Activated naive CD4-positive, alpha-beta T cell treated with anti-CD3 and anti-CD28 coated beads, Interleukin-2, amount 50 U/mL, for 72 hours (primary cell): ENCODE results near the gene ARID5B. TPM values are rescaled to one million over a fixed set of nuclear protein-coding genes. Genes with fewer than 3 reads are reported as not detected.
A peak's percentile ranks its signal among the peaks of the same experiment; 100 is the strongest.

Experiments
- ATAC-seq, 2 donors: fragments of 150-1000 bp; cut with Tn5 transposase; 2 replicates each; pipeline ENCODE4 v1.10.0; 2021; ENCODE audit warnings: mild to moderate bottlenecking in 2 of 2, moderate library complexity in 2 of 2
- DNase-seq, 2 donors: peaks; one replicate each; pipeline ENCODE4 v3.0.0; 2021 to 2022; ENCODE audit warnings: low spot score in 2 of 2
- H3K27ac Mint-ChIP-seq, 2 donors: one replicate each; pipeline ENCODE4 v1.8.0; 2022; ENCODE audit warnings: mild to moderate bottlenecking in 2 of 2, mixed read lengths in 2 of 2
- H3K36me3 Mint-ChIP-seq, 2 donors: one replicate each; pipeline ENCODE4 v1.8.0; 2022; ENCODE audit warnings: mixed read lengths in 2 of 2
- H3K9me3 Mint-ChIP-seq, 2 donors: one replicate each; pipeline ENCODE4 v1.8.0; 2022; ENCODE audit warnings: mixed read lengths in 2 of 2
- total RNA-seq, 2 donors: library from RNA; stranded (reverse); gene quantifications; one replicate each; pipeline ENCODE4 v1.2.3, GENCODE V29; 2022

ARID5B gene
- total RNA-seq, 2 donors from 2014 or later, result 52.1 to 95.4 TPM

DNA sequence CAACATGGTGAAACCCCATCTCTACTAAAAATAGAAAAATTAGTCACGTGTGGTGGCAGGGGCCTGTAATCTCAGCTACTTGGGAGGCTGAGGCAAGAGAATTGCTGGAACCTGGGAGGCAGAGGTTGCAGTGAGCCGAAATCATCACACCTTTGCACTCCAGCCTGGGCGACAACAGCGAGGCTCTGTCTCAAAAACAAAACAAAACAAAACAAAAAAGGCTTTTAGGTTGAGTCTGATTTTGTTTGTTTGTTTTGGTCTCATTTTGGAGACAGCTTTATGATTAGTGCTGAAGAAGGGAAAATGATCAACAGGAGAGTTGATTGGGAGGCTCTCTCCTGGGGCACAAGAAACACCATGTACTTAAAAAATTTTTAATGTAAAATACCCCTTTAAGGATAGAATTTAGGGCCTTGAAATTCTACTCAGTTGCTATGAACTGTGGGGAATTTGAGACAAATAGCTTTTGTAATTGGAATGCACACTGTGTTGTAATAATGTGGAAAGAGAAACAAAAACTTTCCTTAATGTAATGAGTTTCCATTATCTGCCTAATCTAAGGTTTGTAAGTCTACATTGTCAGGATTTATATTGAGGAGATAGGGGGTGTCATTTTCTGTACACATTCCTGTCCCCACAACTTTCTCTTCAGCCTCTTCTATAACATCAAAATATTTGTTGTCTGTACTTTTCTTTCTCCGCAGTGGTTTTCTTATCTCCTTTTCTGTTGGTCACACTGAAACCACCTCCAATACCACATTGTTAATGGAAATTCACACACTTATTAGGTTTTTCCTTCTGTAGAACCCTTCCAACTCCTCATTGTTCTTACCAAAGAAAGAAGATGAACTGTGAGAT lies 41.3 kb downstream of the ARID5B start:
- Mint-ChIP-seq H3K36me3 (peaks cover 23 to 64% of the 10 kb centered on the region in 2 donors), H3K9me3 (no peaks in the 10 kb centered on the region), H3K27ac (peak overlapping the region; percentile 94 to 98)
- DNase-seq, result no peak
- no peak for ATAC-seq

- Mint-ChIP-seq H3K27ac (peak overlapping the region; percentile 94 to 98), H3K9me3 (no peaks in the 10 kb centered on the region), H3K36me3 (peaks cover 23 to 70% of the 10 kb centered on the region in 2 donors)
- no peak for DNase-seq
- ATAC-seq, result peak; percentile 74 to 85
These were observed 42.3 kb downstream of the ARID5B start for GRCh38 chr10:61943674-61944378.

DNA sequence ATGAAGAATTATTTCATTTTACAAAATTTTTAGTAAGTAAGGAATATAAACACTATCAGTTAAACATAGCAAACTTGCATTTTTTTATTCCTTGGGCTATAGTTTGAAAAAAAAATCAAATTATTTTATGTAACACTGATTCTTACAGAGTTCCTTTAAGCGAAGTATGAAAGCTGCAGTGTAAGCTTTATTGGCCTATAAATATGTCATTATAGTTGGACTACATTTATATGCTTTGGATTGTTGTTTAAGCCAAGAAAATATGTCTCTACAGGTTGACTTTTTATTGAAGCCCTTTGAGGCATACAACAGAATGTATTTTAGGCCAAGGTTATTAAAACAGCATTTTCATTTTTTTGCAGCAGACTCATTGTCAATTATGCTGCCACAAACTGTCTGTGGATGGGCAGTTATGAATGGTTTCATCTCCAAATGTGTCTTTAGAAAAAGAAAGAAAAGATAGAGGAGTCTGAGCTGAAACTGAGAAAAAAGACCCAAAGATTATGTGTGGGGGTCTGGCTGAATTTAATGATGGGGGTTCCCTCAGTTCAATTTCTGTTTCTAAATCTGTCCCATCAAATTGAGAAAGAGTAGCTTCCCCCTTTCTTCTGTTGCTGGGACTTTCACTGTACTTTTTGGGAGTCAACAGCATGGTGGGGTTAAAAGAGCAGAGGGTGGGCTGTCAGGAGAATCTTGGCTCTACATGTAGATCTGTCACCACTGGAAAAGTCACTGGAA lies 43.1 kb downstream of the ARID5B start:
- H3K9me3 Mint-ChIP-seq, result no peaks in the 10 kb centered on the region
- DNase-seq (no peak), ATAC-seq (no peak)
- peak overlapping the region; percentile 94 to 98 for H3K27ac Mint-ChIP-seq
- H3K36me3 Mint-ChIP-seq, result peaks cover 28 to 70% of the 10 kb centered on the region in 2 donors

- no peak for DNase-seq
- Mint-ChIP-seq H3K9me3 (peaks cover 0 to 4% of the 10 kb centered on the region in 2 donors), H3K36me3 (peaks cover 8 to 84% of the 10 kb centered on the region in 2 donors), H3K27ac (no peak overlapping the region)
- no peak for ATAC-seq
These were observed 48.2 kb downstream of the ARID5B start for GRCh38 chr10:61949687-61950086.

DNA sequence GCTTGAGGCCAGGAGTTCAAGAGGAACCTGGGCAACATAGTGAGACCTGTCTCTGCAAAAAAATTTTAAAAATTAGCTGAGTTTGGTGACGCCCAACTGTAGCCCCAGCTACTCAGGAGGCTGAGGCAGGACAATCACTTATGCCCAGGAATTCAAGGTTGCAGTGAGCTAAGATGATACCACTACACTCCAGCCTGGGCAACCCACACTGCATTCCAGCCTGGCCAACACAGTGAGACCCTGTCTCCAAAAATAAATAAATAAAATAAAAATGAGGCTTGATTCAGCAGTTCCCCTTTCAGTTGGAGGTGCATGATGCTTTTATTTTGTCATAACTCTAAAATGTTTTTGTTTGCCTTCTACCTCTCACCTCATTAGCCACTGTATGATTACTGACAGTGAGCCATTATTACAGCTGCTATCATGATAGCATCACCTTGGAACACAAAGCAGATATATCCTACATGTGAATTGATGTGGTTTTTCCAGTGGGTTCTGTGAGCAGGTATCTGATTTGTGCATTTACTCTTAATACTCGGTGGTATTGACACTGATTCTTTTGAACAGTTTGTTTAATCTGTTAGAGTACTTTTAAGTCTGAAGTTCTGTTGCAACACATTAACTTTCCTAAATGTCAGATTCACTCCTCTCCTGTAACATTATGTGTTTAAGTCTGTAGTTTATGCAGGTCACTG lies 49.1 kb downstream of the ARID5B start:
- no peak overlapping the region for H3K27ac Mint-ChIP-seq
- DNase-seq, result no peak
- H3K36me3 Mint-ChIP-seq, result peaks cover 8 to 81% of the 10 kb centered on the region in 2 donors
- ATAC-seq, result no peak
- peaks cover 0 to 4% of the 10 kb centered on the region in 2 donors for H3K9me3 Mint-ChIP-seq

DNA sequence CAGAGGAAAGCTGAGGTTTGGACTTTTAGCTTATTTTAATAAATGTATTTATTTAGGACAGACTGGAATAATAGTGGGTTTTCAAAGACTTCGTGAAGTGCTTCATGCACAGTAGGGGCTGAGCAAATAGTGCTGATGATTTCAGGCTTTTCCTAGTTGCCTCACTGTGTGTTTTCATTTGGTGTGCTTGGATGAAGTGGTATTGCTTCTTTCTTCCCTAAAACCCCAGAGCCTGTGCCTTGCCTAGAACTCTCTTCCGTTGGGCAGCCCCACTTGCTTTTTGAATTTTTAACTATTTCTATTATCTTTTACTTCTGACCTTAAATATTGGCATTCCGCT lies 49.6 kb downstream of the ARID5B start:
- ATAC-seq (no peak), DNase-seq (no peak)
- Mint-ChIP-seq H3K9me3 (peaks cover 0 to 4% of the 10 kb centered on the region in 2 donors), H3K27ac (no peak overlapping the region), H3K36me3 (peaks cover 10 to 79% of the 10 kb centered on the region in 2 donors)

DNA sequence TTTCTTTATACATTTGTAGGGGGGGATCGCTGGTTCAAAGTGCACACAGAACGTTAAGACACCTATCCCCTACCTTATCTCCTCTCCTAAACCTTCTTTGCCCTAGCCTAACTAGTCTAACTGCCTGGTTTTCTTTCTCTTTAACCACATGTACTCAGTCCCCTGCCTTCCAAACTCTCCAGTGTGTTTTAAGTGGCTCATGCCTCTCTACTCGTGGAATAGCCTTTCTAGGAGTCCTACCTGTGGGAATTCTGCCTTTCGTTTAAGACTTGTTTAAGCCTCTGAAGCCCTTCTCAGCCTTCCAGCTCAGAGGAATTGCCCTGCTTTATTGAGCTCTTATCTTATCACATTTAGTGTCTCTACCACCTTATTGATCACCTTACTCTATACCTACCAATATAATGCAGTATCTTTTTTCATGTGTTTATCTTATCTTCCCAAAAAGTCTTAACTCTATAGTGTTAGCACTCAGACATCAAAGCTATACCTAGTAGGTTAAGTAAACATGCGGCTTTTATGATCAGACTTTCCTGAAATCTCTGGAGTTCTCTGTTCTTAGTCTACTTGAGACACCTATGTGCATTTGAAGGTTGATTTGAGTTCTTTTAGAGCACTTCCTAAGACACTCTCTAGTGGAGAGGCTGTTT lies 50.7 kb downstream of the ARID5B start:
- Mint-ChIP-seq H3K9me3 (peaks cover 0 to 4% of the 10 kb centered on the region in 2 donors), H3K27ac (peak overlapping the region in 1 of 2 donors; percentile 81), H3K36me3 (peaks cover 18 to 83% of the 10 kb centered on the region in 2 donors)
- no peak for ATAC-seq
- DNase-seq, result no peak

DNA sequence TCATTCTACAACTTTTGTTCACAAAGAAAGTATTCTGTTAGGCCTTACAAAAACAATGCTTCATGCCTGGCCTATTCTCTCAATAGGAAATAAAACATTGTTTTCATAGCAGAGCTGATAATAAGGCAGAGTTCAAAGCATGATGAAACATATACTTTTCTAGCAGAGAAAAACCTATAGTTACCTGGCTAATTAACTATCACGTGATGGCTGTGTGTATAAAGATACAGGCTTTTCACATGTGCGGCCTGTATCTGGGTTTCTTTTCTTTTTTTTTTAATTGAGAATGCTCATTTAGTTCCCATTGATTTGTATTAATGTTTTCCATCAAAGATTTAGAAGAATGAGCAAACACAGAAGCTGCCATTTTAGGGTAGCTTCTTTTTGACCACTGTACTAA lies 51.7 kb downstream of the ARID5B start:
- DNase-seq (no peak), ATAC-seq (no peak)
- Mint-ChIP-seq H3K9me3 (peaks cover 0 to 4% of the 10 kb centered on the region in 2 donors), H3K36me3 (peaks cover 18 to 83% of the 10 kb centered on the region in 2 donors), H3K27ac (no peak overlapping the region)

GRCh38 chr10:61957806-61958205 lies 56.3 kb downstream of the ARID5B start:
- Mint-ChIP-seq H3K36me3 (peaks cover 26 to 76% of the 10 kb centered on the region in 2 donors), H3K27ac (peak overlapping the region in 1 of 2 donors; percentile 90), H3K9me3 (no peaks in the 10 kb centered on the region)
- DNase-seq (no peak), ATAC-seq (no peak)

DNA sequence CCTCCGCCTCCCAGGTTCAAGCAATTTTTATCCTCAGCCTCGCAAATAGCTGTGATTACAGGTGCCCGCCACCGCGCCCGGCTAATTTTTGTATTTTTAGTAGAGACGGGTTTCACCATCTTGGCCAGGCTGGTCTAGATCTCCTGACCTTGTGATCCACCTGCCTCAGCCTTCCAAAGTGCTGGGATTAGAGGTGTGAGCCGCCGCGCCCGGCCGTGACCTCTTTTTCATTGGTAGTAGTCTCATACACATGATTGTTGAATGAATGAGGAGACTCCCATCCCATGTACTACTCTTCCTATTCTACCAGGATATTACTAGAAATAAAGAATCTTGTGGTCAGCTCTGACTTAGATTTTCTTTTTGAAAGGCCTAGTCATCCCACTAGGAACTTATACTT lies 56.8 kb downstream of the ARID5B start:
- Mint-ChIP-seq H3K27ac (peak overlapping the region in 1 of 2 donors; percentile 90), H3K9me3 (no peaks in the 10 kb centered on the region), H3K36me3 (peaks cover 29 to 76% of the 10 kb centered on the region in 2 donors)
- peak in 1 of 2 donors; percentile 14 for ATAC-seq
- no peak for DNase-seq

DNA sequence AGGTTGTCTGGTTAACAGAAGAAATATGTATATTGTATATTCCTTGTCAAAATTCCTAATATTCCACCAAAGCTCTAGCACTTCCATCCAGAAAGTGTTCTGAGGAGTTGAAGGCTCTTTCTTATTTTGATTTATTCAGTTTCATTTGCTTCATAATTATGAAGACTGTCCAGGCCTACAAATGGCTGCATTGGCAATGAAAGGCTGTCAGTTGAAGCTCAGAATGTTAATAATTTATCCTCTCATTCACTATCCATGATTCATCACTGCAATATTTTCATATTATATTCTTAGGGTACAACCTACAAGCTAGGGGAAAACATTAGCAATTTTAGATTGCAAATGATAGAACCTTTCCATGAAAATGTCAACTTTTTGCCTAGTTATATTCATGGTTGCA lies 57.3 kb downstream of the ARID5B start:
- peaks cover 34 to 76% of the 10 kb centered on the region in 2 donors for H3K36me3 Mint-ChIP-seq
- H3K9me3 Mint-ChIP-seq, result no peaks in the 10 kb centered on the region
- H3K27ac Mint-ChIP-seq, result peak overlapping the region in 1 of 2 donors; percentile 90
- DNase-seq (no peak), ATAC-seq (no peak)

DNA sequence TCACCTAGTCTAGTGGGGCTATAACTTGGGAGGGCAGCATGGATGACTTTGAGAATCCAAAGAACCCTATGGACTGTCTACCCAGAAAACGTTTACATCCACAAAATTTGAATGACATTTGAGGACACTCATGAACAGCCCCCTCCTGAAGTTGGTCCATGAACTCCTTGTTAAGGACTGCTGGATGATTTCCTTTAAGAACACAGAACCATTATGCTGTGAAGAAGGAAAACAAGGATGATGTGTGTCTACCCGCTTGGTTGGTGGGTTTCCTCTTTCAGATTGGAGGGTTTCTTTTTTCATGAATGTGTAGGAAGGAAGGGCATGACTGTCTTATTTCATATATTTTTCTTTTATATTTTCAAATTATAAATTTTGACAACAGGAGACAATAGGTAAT lies 58.3 kb downstream of the ARID5B start:
- H3K9me3 Mint-ChIP-seq, result no peaks in the 10 kb centered on the region
- peaks cover 37 to 78% of the 10 kb centered on the region in 2 donors for H3K36me3 Mint-ChIP-seq
- no peak overlapping the region for H3K27ac Mint-ChIP-seq
- ATAC-seq (no peak), DNase-seq (no peak)

- no peak for DNase-seq
- no peaks in the 10 kb centered on the region for H3K9me3 Mint-ChIP-seq
- no peak for ATAC-seq
- peak overlapping the region in 1 of 2 donors; percentile 53 for H3K27ac Mint-ChIP-seq
- peaks cover 37 to 81% of the 10 kb centered on the region in 2 donors for H3K36me3 Mint-ChIP-seq
These were observed 59.1 kb downstream of the ARID5B start for GRCh38 chr10:61960396-61961120.

GRCh38 chr10:61961278-61961677 lies 59.8 kb downstream of the ARID5B start:
- ATAC-seq (peak; percentile 50 to 63), DNase-seq (no peak)
- peak overlapping the region; percentile 80 to 96 for H3K27ac Mint-ChIP-seq
- peaks cover 35 to 85% of the 10 kb centered on the region in 2 donors for H3K36me3 Mint-ChIP-seq
- H3K9me3 Mint-ChIP-seq, result peaks cover 0 to under 1% of the 10 kb centered on the region in 2 donors

DNA sequence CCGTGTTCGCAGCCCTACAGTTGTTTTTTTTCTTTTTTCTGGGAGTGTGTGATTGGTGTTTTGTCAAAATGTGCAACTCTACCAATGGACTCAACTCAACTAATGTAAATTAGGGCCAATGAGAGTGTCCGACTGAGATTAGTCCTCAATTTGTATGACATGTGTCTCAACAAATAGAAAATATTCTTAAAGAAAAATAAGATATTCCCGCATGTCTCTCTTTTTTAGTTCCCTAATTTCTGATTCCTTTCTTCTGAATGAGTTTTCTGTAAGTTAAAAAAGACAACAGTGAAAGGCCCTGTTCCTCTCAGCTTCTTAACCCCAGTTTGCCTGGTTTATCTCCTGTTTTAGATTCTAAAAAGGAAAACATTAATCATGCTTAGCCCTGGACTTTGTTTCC lies 61.5 kb downstream of the ARID5B start:
- Mint-ChIP-seq H3K36me3 (peaks cover 45 to 85% of the 10 kb centered on the region in 2 donors), H3K27ac (peak overlapping the region; percentile 80 to 96), H3K9me3 (peaks cover 0 to 9% of the 10 kb centered on the region in 2 donors)
- DNase-seq (no peak), ATAC-seq (no peak)
